Karpas-422 (cell line): ENCODE data around the gene ARHGAP12. TPM values are rescaled to one million over a fixed set of nuclear protein-coding genes. Genes with fewer than 3 reads are reported as not detected.

Experiments
- DNase-seq: peaks from one replicate; pipeline ENCODE4 v3.0.0-alpha.2; 2015
- H2AFZ ChIP-seq: fragments of 200-600 bp; sonication (generic); 2 replicates; pipeline ENCODE4 v1.6.1; 2014; ENCODE audit warnings: antibody characterized with exemption, low read length, mixed read lengths
- H3K27ac ChIP-seq: fragments of 200-600 bp; sonication (generic); 2 replicates; pipeline ENCODE4 v1.5.1; 2014; ENCODE audit warnings: mild to moderate bottlenecking, low read length, moderate library complexity
- H3K27me3 ChIP-seq: fragments of 200-600 bp; sonication (generic); 2 replicates; pipeline ENCODE4 v1.6.1; 2014; ENCODE audit warnings: low read length, mixed read lengths
- H3K36me3 ChIP-seq: fragments of 200-600 bp; sonication (generic); 2 replicates; pipeline ENCODE4 v1.6.1; 2014; ENCODE audit warnings: low read length, mixed read lengths; ENCODE audit not compliant: insufficient read depth
- H3K4me1 ChIP-seq: fragments of 200-600 bp; sonication (generic); 2 replicates; pipeline ENCODE4 v1.6.1; 2014; ENCODE audit warnings: mild to moderate bottlenecking, low read length, mixed read lengths
- H3K4me2 ChIP-seq: fragments of 200-600 bp; sonication (generic); 2 replicates; pipeline ENCODE4 v1.6.1; 2014; ENCODE audit warnings: low read length, low read depth, mild to moderate bottlenecking; ENCODE audit not compliant: poor library complexity, severe bottlenecking
- H3K4me3 ChIP-seq: fragments of 200-600 bp; sonication (generic); 2 replicates; pipeline ENCODE4 v1.5.1; 2014; ENCODE audit warnings: mild to moderate bottlenecking, antibody characterized with exemption, low read length, mixed read lengths
- H3K79me2 ChIP-seq: fragments of 200-600 bp; sonication (generic); 2 replicates; pipeline ENCODE4 v1.6.1; 2014; ENCODE audit warnings: mild to moderate bottlenecking, low read length, mixed read lengths
- H3K9ac ChIP-seq: fragments of 200-600 bp; sonication (generic); 2 replicates; pipeline ENCODE4 v1.6.0; 2014; ENCODE audit warnings: low read length
- H3K9me2 ChIP-seq: fragments of 200-600 bp; sonication (generic), shearing (Covaris generic); replicated peaks from 2 replicates; pipeline ENCODE4 v1.6.0; 2014; ENCODE audit warnings: mild to moderate bottlenecking, low read length, moderate library complexity; ENCODE audit not compliant: insufficient read depth
- H3K9me3 ChIP-seq: fragments of 300-700, 200-600 bp; sonication (generic); 2 replicates; pipeline ENCODE4 v1.6.1; 2014; ENCODE audit warnings: low read length, mixed read lengths
- H4K20me1 ChIP-seq: fragments of 200-600 bp; sonication (generic); 2 replicates; pipeline ENCODE4 v1.6.1; 2014; ENCODE audit warnings: mild to moderate bottlenecking, antibody characterized with exemption, low read length, low read depth; ENCODE audit not compliant: insufficient read depth
- total RNA-seq: library from RNA; depleted of rRNA; stranded (reverse); fragments of >200 nt; shearing (Covaris generic); gene quantifications from 2 replicates; pipeline ENCODE4 v1.2.3, GENCODE V29; 2014; ENCODE audit warnings: low replicate concordance

The ARHGAP12 gene
- total RNA-seq, 1 experiment from 2014 or later: 15.0 TPM

GRCh38 chr10:31851216-31851615 is 77.4 kb downstream of the ARHGAP12 start:
- Histone ChIP-seq H3K27ac (no peak overlapping the region), H3K9me3 (no peaks in the 10 kb centered on the region), H3K4me2 (no peak overlapping the region), H3K9ac (no peak overlapping the region), H4K20me1 (peaks cover 16% of the 10 kb centered on the region; the same call in 1 of the 2 replicates), H3K79me2 (no peaks in the 10 kb centered on the region), H3K4me3 (no peak overlapping the region), H2AFZ (no peak overlapping the region), H3K4me1 (no peaks in the 10 kb centered on the region), H3K36me3 (no peaks in the 10 kb centered on the region), H3K27me3 (no peaks in the 10 kb centered on the region), H3K9me2 (no peaks in the 10 kb centered on the region)
- DNase-seq: no peak

- Histone ChIP-seq H3K36me3 (no peaks in the 10 kb centered on the region), H3K79me2 (no peaks in the 10 kb centered on the region), H3K27ac (no peak overlapping the region), H2AFZ (no peak overlapping the region), H3K27me3 (no peaks in the 10 kb centered on the region), H3K4me2 (no peak overlapping the region), H3K4me1 (no peaks in the 10 kb centered on the region), H3K9me2 (no peaks in the 10 kb centered on the region), H4K20me1 (0 out of 2 replicates have a peak, but pooled peaks cover 10% of the 10 kb centered on the region), H3K9ac (no peak overlapping the region), H3K9me3 (no peaks in the 10 kb centered on the region), H3K4me3 (no peak overlapping the region)
- DNase-seq: no peak
Measured at GRCh38 chr10:31847515-31847914, 81.1 kb downstream of the ARHGAP12 start.

GRCh38 chr10:31838709-31839108 is 89.9 kb downstream of the ARHGAP12 start:
- Histone ChIP-seq H3K9me2 (no peaks in the 10 kb centered on the region), H3K27ac (no peak overlapping the region), H3K36me3 (no peaks in the 10 kb centered on the region), H3K9me3 (no peaks in the 10 kb centered on the region), H4K20me1 (no peaks in the 10 kb centered on the region), H3K4me3 (no peak overlapping the region), H3K4me1 (peaks cover 16% of the 10 kb centered on the region), H3K27me3 (no peaks in the 10 kb centered on the region), H3K79me2 (no peaks in the 10 kb centered on the region), H2AFZ (no peak overlapping the region), H3K9ac (no peak overlapping the region), H3K4me2 (no peak overlapping the region)
- no peak for DNase-seq

GRCh38 chr10:31838065-31838464 is 90.6 kb downstream of the ARHGAP12 start:
- Histone ChIP-seq H3K36me3 (no peaks in the 10 kb centered on the region), H4K20me1 (no peaks in the 10 kb centered on the region), H2AFZ (no peak overlapping the region), H3K4me3 (no peak overlapping the region), H3K27me3 (no peaks in the 10 kb centered on the region), H3K9ac (no peak overlapping the region), H3K4me1 (peaks cover 16% of the 10 kb centered on the region), H3K79me2 (no peaks in the 10 kb centered on the region), H3K4me2 (no peak overlapping the region), H3K27ac (no peak overlapping the region), H3K9me2 (no peaks in the 10 kb centered on the region), H3K9me3 (no peaks in the 10 kb centered on the region)
- no peak for DNase-seq

GRCh38 chr10:31836569-31837406 is 91.8 kb downstream of the ARHGAP12 start:
- Histone ChIP-seq H4K20me1 (no peaks in the 10 kb centered on the region), H3K27ac (peak overlapping the region; percentile 47; the same call in 1 of the 2 replicates), H3K4me2 (peak overlapping the region; percentile 67), H2AFZ (peak overlapping the region; percentile 61; the same call in 1 of the 2 replicates), H3K9me3 (no peaks in the 10 kb centered on the region), H3K79me2 (no peaks in the 10 kb centered on the region), H3K27me3 (no peaks in the 10 kb centered on the region), H3K4me1 (peaks cover 16% of the 10 kb centered on the region), H3K9ac (peak overlapping the region; percentile 50), H3K4me3 (peak overlapping the region; percentile 51; the same call in 1 of the 2 replicates), H3K36me3 (no peaks in the 10 kb centered on the region), H3K9me2 (no peaks in the 10 kb centered on the region)
- peak; percentile 77 for DNase-seq

GRCh38 chr10:31833753-31834152 is 94.9 kb downstream of the ARHGAP12 start:
- Histone ChIP-seq H3K4me1 (peaks cover 16% of the 10 kb centered on the region), H3K36me3 (no peaks in the 10 kb centered on the region), H3K9ac (no peak overlapping the region), H3K4me2 (no peak overlapping the region), H3K27ac (no peak overlapping the region), H3K9me2 (no peaks in the 10 kb centered on the region), H4K20me1 (no peaks in the 10 kb centered on the region; the same call in 1 of the 2 replicates), H3K9me3 (no peaks in the 10 kb centered on the region), H3K79me2 (no peaks in the 10 kb centered on the region), H3K27me3 (no peaks in the 10 kb centered on the region), H2AFZ (no peak overlapping the region), H3K4me3 (no peak overlapping the region)
- DNase-seq: no peak

- Histone ChIP-seq H3K4me1 (peaks cover 13% of the 10 kb centered on the region), H3K4me2 (no peak overlapping the region), H2AFZ (no peak overlapping the region), H3K9ac (no peak overlapping the region), H3K27ac (no peak overlapping the region), H3K9me3 (no peaks in the 10 kb centered on the region), H3K79me2 (no peaks in the 10 kb centered on the region), H3K27me3 (no peaks in the 10 kb centered on the region), H4K20me1 (no peaks in the 10 kb centered on the region; the same call in 1 of the 2 replicates), H3K9me2 (no peaks in the 10 kb centered on the region), H3K4me3 (no peak overlapping the region), H3K36me3 (no peaks in the 10 kb centered on the region)
- no peak for DNase-seq
Measured at GRCh38 chr10:31832261-31832660, 96.4 kb downstream of the ARHGAP12 start.

- Histone ChIP-seq H3K4me1 (no peaks in the 10 kb centered on the region), H3K36me3 (no peaks in the 10 kb centered on the region), H3K9ac (no peak overlapping the region), H4K20me1 (no peaks in the 10 kb centered on the region; the same call in 1 of the 2 replicates), H3K9me3 (no peaks in the 10 kb centered on the region), H2AFZ (no peak overlapping the region), H3K4me3 (no peak overlapping the region), H3K27ac (no peak overlapping the region), H3K79me2 (no peaks in the 10 kb centered on the region), H3K27me3 (no peaks in the 10 kb centered on the region), H3K9me2 (no peaks in the 10 kb centered on the region), H3K4me2 (no peak overlapping the region)
- no peak for DNase-seq
Measured at GRCh38 chr10:31830887-31831286, 97.7 kb downstream of the ARHGAP12 start.
